GM18511 (cell line): ENCODE data around the gene STK32C.

Experiments used
- ATAC-seq: cut with Tn5 transposase; IDR thresholded peaks from one replicate; pipeline ENCODE4 v1.9.1; 2021; ENCODE audit warnings: mild to moderate bottlenecking, moderate library complexity; ENCODE audit not compliant: unreplicated experiment

STK32C gene

DNA sequence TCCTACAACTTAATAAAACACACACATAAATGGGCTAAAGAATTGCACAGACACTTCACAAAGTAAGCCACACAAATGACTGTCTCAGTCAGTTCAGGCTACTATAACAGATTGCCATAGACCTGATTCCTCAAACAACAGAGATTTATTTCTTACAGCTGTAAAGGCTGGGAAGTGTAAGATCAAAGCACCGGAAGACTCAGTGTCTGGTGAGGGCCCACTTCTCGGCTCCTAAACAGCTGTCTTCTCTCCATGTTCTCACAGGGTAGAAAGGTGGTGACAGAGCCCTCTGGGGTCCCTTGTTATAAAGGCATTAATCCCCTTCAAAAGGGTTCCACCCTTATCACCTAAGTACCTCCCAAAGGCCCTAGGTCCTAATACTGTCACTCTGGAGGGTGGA, 18.3 kb downstream of the STK32C start:
- ATAC-seq, result no peak

DNA sequence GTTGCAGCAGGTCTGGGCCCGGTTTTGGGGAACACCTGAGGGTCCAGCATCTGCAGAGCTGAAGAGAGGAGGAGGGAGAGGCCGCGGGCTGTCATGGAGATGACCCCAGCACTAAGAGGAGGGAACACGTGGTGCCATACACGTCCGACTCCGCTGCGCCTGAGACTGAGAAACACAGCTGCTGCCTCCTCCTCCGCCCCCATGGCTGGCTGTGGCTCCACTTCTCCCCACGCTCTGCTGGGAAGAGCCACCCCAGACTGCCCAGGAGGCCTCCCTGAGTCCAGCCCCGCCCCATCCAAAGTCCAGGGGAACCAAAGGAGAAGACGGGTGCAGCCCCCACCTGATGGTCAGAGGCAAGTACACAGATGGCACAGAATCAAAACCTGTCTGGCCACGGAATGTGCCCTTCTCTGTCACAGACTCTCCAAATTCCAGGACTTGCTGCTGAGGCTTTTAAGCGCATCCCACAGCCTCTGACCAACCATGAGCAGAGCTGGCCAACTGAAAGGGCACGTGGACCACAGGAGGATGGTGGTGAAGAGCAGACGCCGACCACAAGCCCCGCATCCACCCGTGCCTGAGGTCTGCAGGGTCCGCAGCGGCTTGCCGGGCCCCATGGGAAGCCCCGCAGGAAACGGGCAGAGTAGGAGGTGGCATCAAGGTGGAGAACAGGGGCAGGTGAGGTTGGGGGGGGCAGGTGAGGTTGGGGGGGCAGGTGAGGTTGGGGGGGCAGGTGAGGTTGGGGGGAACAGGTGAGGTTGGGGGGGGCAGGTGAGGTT, 24.0 kb downstream of the STK32C start:
- ATAC-seq, result no peak

DNA sequence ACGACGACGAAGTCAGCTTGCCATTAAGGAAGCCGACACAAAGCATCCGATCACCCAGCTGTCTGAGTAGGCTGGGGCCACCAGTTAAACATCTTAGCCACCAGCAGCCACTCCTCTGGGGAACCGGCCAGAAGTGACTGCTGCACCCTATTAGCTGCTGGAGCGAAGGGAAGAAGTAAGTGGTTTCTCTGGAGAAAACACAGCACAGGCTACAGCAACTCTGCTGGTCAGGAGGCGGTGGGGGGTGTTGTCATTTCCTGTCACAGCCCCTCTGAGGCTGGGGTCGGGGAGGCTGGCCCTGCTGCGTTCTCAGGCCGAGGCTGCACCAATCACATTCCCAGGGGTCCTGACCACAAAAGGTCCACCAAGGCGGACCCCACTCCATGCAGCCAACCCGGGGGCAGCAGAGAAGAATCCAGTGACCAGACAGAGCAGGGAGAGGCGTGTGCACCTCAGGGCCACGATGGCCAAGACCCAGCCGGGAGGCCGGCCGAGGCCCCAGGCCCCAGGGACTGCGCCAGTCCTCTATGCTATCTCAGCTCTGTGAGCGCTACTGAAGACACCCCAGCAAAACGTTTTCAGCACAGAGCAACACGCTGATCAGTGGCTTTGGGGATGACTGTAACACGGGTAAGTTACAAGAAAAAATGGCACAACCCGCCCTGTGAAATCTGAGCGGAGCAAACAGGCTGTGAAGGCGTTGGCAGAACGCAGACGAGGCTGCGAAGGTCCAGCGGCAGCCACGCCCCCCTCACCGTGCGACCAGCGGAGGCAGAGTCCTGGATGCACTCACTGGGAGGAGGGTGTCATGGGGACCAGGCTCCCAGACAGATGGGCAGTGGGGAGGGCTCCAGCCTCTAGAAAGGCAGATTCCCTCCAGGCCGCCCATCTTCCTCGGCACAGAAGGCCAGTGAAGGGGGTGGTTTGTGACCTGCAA, 24.8 kb downstream of the STK32C start:
- ATAC-seq, result no peak

DNA sequence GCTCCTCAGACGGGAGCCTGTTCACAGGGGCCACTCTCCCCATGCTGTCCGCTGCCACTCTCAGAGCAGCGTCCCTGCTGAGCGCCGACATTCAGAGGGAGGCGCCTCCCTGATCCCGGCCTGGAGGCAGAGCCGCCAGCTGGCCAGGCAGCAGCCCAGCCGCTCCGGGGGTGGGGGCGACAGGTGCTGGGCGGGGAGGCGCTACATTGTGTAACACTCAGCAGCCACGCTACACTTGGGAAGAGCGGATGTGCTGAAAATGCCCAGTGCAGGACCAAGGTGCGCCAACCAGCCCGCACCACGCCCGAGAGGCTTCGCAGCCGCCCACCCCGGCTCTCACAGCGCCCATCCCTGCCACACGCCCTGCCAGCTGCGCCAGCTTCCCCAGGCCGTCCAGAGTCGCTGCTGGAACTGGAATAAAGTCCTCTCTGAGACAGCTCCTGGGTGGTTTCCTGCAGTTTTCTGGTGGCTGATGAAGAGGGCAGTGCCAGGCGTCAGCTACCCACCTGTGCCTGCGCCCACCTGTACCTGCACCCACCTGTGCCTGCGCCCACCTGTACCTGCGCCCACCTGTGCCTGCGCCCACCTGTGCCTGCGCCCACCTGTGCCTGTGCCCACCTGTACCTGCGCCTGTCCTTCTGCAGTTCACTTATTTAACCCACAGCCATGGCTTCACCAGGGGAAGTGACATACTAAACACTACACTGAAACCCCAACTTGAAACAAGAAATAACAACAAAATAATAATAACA, 25.7 kb downstream of the STK32C start:
- ATAC-seq, result no peak

DNA sequence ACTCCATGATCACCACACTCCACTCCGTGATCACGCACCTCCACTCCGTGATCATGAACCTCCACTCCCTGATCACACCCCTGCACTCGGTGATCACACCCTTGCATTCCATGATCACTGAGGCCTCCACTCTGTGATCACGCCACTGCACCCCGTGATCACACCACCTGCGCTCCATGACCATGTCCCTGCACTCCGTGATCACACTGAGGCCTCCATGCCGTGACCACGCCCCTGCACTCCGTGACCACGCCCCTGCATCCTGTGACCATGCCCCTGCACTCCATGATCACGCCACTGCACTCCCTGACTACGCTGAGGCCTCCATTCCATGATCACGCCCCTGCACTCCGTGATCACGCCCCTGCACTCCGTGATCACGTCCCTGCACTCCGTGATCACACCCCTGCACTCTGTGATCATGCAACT, 27.1 kb downstream of the STK32C start:
- ATAC-seq, result no peak

DNA sequence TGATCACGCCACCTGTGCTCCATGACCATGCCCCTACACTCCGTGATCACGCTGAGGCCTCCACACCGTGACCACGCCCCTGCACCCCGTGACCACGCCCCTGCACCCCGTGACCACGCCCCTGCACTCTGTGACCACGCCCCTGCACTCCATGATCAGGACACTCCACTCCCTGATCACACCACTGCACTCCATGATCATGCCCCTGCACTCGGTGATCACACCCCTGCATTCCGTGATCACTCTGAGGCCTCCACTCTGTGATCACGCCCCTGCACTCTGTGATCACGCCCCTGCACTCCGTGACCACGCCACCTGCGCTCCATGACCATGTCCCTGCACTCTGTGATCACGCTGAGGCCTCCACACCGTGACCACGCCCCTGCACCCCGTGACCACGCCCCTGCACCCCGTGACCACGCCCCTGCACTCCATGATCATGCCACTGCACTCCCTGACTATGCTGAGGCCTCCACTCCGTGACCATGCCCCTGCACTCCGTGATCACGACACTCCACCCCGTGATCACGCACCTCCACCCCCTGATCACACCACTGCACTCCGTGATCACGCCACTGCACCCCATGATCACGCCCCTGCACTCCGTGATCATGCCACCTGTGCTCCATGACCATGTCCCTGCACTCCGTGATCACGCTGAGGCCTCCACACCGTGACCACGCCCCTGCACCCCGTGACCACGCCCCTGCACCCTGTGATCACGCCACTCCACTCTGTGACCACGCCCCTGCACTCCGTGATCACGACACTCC, 27.7 kb downstream of the STK32C start:
- ATAC-seq, result no peak

DNA sequence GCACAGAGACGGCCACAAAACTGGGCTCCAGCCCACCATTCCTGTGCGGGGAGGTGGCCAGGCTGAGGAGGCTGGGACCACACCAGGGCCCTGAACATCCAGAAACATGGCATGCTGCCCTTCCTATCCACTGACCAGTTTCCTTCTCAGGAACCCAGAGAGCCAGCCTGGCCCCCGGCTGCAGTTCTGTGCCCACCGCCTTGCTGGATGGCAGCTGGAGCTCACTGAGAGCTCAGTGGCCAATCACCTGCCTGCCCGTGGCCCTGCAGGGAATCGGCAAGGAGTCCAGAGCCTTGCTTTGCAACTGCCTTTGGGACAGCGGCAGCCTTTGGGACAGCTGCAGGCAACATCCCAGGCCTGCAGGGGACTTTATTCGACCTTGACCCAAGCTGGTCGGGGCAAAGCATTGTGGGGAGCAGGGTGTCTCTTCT, 30.4 kb downstream of the STK32C start:
- ATAC-seq, result no peak

DNA sequence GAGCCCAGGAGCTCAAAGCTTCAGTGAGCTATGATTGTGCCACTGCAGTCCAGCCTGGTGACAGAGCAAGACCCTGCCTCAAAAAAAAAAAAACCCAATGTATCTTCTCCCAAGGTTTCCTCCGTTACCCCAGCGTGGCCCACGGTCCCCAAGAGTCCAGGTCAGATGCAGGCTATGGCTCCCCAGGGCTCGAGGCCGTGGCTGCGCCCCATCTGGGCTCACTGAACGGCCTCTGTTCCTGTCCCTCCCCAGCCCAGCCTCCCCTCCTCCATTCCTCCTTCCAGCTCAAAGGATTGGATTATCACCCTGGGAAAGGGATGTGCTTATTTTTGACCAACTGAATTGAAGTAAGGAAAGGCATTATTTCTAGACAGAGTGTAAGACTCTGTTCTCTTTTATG, 31.0 kb downstream of the STK32C start:
- ATAC-seq, result no peak

DNA sequence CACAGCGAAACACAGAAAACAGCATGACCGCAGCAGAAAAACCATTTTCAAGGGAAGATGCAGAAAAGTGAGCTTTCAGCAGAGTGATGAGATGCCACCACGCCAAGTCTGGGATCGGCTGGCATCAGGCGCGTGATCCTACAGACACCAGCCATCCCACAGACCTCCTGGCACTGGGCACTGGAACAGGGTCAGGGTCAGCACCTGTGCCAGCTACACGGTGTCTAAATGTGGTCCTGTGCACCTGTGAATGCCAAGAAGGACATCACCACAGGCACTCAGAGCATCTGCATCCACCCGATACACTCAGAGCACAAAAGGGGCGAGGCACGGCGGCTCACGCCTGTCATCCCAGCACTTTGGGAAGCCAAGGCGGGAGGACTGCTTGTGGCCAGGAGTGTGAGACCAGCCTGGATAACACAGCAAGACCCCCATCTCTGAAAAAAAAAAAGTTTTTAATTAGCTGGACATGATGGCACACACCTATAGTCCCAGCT, 31.5 kb downstream of the STK32C start:
- ATAC-seq, result no peak

DNA sequence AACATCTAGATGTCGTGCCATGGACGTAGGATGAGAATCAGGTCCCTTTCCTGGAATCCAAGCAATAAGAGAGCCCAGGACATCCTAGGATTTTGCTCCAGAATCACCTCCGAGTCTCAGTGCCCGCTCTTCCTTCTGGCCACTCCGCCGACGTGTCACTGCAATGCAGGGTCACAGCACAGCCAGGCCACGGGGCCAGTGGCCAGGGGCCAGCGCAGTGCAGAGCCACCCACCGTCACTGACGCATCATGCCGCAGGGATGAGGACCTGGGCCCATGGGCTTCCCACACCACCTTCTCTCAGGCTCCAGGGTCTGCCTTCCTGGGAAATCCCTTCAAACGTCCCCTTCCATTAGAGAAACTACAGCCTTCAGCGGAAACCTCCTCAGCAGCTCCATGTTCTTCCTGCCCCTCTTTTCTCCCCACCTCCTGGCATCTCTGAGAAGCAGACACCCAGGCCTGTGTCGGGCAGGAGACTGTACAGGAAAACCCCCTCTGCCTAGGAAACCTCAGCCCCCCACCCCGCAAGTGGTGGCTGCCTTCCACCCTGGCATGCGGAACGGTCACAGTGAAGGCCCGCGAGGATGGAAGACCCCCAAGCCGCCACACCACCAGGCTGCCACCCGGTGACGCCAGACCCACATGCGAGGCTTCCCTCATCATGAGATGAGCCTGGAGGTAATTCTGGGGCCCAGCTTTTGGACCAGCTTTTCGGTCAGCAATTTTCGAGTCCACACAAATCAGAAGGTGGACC, 32.1 kb downstream of the STK32C start:
- ATAC-seq, result no peak

DNA sequence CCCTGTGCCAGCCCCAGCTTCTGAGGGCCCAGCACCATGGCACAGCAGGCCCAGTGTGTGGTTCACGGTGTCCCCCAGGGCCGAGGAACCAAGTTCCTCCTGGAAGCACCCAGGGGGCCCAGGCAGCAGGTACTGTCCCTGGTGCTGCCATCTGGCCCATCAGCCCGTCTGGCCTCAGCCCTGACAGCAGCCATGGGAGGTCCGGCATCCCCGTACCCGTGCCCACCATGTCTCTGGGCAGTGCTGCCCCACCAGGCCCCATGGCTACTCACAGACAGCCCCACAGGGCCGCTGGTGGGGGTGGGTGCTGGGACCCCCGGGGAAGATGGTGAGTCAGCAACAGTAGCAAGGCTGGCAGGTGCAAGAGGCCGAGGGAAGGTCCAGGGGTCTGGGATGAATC, 32.8 kb downstream of the STK32C start:
- ATAC-seq, result no peak

DNA sequence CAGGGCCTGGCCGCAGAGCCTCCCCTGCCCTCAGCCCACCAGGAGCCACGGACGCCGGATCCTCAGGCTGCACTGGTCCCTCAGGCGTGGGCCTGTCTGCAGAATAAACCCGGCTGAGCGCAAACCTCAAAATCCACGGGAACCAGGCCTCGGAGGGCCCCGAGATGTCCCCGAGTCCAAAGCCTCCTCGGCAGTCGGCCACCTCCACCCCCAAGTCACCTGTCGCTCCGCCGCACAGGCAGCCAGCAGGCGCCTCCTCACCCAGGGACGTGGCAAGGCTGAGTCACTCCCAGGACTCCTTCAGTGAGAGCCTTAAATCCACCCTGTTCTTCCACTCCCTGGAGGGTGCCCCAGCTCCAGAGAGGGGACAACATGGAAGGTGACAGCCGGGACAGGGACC, 33.2 kb downstream of the STK32C start:
- no peak for ATAC-seq

DNA sequence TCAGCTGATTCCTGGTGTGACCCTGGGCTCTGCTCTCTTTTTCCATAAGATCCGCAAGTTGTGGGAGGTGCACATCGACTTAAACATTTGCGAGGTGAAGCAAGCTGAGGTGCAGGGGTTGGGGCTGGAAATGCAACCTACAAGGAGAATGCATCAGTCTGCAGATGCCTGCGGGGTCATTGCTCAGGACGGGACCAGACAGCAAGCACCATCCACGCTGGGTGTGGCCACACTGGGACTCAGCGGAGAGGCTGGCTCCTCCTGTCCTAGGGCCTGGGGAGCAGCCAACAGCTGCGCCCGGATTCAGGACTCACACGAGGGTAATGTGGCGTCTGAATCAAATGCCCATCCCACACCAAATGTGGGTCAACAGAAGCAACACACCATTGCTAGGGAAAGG, 33.8 kb downstream of the STK32C start:
- ATAC-seq, result no peak

DNA sequence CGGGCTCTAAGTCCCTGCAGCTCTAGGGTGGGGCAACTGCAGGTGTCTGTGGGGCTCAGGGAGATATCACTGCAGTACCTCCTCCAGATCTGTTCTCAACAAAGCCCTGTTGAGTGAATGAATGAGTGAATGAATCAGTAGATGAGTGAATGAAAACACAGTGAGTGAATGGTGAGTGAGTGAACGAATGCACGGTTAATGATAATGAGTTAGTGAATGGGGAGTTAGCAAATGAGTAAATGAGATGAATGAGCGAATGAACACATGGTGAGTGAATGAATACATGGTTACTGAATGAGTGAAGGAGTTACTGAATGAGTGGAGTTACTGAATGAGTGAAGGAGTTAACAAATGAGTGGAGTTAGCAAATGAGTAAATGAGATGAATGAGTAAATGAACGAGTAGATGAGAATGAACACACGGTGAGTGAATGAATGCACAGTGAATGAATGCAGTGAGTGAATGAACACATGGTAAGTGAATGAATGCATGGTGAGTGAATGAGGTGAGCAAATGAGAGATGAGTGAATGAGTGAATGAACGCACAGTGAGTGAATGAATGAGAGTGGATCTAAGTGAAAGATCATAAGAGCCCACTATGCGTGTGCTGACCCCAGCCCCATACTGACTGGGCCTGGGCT, 34.3 kb downstream of the STK32C start:
- no peak for ATAC-seq

DNA sequence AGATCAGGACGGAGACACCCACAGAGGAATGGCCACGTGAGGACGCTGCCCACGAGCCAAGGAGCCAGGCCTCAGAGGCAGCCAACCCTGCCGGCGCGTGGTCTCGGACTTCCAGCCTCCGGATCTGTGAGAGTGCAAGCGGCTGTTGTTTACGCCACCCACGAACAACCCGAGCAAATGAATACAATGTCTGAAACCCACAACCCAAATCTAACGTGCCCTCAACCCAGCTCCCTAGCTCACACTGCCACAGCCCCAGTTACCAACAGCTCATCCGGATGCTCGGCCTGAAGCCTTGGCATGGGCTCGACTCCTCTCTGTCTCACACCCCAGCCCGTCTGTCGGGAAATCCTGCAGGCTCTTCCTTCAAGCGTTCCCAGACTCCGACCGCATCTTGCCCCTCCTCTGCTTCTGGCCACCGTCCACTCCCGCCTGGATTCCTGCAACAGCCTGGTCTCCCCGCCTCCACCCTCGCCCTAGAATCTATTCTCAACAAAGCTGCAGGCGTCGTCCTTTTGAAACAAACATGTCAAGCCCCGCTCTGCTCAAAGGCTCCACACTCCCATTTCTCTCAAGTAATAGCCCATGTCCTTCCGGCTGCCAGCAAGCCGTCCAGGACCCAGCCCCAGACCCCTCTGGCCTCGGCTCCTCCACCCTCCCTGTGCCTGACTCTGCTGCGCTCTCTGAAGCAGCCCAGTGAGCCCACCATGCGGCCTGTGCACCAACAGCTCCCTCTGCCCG, 35.3 kb downstream of the STK32C start:
- no peak for ATAC-seq

DNA sequence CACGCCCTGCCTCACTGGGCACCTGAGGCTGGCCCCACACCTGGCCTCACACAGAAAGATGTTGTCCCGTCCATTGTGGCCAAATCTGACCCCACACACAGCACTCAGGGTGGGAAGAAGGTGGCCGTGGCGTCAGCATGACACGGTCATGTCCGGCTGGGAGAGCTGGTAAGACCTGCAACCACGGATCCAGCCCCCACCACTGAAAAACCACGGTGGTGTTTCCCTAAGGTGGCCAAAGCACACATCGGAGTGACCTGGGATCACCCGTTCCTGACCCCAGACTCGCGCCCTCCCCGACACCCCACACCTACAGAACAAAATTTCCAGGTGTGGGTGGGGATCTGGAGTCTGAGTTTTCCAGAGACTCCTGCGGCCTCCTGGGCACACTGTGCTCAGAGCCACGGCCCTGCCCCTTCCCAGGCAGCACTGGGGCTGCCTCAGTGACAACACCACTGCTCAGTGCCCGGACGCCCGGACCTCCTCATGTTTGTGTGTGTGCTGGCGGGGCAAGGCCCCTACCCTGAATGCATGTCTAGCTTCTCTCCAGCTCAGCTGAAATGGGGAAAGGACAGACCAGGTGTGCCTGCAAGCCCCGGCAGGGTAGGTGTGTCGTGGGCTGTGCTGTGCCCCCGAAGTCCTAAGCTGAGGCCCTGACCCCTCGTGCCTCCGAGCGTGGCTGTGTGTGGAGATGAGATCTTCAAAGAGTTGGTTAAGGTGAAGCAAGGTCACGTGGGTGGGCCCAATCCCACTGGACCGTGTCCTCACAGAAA, 36.1 kb downstream of the STK32C start:
- ATAC-seq, result no peak

DNA sequence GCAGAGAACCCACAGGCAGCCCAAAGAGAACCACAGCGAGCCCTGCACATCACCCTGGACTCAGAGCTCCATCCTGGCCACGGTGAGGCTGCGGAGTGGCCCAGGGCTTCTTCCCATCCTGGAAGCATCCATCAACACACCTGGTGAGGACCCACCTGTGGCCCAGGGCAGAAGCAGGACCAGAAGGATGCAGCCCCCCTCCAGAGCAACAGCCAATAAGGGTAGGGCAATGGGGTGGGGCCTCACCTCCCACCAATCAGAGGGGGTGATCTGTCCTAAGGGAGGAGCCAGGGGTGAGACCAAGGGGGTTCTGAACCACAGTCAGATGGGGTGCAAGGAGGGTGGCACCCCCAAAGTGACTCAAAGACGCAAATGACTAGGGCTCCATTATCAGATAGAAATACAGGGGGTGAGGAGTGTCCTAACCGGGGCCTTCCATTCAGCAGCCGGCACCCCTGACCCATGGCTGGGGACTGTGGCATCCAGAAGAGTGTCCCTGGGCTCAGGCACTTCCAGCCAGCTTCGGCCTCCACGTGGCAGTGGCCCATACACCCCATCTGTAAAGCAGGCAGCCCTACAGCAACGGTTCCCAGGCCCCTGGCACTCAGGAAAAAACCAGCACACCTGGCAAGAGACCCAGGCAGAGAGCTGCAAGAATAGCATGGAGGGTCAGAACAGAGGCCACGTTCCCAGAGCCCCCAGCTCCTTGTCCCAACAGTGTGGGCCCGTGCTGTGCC, 36.9 kb downstream of the STK32C start:
- ATAC-seq, result no peak
